GM19240 (cell line): ENCODE data around the gene GABRG3.

Experiments
- DNase-seq: peaks from one replicate; pipeline ENCODE4 v3.0.0; 2011; ENCODE audit warnings: low spot score; ENCODE audit not compliant: insufficient read length

Gene GABRG3

DNA sequence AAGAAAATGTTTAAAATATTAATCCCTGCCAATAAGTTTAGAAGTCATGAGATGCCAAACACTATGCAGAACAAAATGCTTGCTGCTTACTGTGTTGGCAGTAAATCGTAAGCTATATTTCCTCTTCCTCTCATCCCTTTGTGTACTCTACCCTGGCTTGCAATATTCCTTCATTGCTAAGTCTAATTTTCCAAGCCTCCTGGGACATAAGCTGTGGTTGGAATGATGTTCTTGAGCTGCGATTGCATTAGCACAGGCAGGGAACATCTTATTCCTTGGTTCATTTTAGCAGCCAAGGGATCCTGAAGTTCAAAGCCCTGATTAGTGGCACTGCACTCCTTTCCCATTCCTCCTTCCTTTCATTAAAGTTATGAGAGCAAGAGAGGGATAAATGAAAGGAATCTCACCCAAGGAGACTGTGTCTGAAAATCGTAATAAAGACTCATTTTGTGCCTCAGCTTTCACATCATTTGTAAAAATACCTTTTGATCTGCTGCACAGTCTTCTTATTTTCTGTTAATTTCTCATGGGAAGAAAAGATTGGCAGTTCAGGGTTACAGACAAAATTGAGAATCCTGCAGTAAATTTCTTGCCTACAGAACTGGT is 592.9 kb downstream of the GABRG3 start:
- DNase-seq: no peak

DNA sequence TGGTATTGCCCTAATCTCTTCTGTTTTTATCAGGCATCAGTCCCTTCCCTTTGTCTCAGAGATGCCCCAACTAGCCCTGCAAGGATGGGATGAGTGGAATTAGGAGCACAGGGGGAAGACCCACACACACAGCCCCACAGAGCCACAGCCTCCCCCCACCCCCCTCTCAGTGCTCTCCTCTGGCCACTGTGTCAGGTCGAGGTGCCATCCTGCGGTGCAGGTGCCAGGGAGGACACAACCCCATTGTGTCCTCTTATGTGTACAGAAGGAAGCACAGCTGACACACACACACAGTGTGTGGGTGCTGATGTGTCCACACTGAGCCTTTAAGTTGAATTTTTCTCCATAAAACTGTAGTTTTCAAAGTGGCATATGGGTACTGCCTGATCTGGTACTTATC is 593.7 kb downstream of the GABRG3 start:
- no peak for DNase-seq

DNA sequence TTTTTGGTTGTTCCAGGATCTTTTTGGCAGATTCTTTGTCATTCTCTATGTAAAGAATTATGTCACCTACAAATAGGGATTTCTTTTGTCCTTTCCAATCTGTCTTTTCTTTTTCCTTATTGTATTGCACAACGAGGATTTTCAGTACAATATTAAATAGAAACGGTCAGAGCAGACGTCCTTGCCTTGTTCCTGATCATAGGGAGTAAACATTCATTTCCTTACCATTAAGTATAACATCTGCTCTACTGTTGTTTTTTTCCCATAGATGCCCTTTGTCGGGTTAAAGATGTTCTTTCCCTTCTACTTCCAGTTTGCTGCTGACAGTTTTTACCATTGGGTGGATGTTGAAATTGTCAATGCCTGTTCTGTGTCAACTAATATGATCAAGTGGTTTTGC is 599.8 kb downstream of the GABRG3 start:
- DNase-seq: no peak

DNA sequence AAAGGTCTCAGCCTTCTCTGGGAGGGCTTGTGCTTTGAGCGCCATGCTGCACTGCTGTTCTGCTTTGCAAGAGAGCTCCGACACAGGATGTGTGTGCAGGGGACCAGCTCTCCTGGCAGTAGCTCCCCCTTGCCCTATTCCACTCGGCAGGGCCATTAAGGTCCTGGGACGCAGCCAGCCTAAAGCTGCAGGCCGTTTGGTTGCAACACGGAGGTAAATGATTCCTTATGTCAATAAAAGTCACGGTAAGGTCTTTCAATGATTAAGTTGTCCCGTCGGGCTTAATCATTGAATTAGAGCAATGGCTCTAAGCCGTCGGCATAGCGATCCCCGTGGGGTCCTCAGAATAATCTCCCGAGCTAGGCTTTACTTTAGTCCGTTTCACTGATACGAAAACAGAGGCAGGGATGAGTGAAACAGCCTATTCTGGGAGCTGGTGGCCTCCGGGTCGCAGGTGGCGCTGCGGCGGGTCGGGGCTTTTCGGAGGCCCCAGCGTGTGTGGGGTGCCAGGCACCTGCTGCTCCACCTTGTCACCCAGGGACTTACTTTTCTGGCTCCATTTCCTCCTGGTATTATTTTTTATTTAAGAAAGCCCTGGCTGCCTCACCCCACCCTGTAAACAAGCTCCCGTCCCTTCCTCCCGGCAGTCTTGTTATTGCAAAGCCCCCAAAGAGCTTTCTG is 603.0 kb downstream of the GABRG3 start:
- DNase-seq: no peak

DNA sequence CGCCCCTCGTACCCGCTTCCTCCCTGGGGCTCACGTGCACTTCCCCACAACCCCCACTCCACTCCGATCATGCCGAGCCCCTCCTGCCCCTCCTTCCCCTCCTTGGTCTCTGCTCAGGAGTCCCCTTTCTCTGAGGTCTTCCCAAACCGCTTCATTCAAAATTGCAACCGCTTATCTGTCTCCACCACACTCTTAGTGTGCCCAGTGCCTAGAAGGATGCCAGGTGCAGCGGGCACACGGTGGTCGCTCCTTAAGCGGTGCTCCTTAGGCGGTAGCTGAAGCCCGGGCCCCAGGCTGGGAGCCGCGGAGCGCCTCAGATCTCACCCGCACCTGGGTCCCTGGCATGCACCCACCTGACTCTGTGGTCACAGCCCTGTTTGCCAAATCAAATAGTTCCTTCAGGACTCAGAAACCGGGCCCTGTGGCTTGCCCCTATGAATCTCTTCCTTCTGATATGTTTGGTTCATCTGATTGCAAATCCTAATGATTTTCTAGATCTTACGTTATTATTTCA is 603.6 kb downstream of the GABRG3 start:
- no peak for DNase-seq

- no peak for DNase-seq
These were observed 604.5 kb downstream of the GABRG3 start for GRCh38 chr15:27575521-27575920.

DNA sequence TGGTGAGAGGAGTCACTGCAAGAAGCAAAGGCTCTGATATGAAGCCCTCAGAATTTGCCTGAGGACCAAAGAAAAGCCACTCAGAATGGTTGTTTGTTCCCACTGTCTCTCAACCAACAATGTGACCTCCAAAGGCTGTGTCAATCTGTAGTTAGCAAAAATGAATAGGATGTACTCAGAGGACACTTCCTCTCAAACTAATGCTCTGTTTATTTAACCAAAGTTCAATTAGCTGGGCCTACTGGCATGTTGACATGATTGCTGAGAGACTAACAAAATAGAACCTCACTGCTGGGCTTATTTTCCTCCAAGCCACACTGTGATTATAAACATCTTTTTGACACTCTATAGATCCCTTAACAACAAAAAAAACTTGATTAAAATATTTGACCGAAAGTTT is 605.6 kb downstream of the GABRG3 start:
- no peak for DNase-seq

- no peak for DNase-seq
These were observed 608.8 kb downstream of the GABRG3 start for GRCh38 chr15:27579738-27580137.

DNA sequence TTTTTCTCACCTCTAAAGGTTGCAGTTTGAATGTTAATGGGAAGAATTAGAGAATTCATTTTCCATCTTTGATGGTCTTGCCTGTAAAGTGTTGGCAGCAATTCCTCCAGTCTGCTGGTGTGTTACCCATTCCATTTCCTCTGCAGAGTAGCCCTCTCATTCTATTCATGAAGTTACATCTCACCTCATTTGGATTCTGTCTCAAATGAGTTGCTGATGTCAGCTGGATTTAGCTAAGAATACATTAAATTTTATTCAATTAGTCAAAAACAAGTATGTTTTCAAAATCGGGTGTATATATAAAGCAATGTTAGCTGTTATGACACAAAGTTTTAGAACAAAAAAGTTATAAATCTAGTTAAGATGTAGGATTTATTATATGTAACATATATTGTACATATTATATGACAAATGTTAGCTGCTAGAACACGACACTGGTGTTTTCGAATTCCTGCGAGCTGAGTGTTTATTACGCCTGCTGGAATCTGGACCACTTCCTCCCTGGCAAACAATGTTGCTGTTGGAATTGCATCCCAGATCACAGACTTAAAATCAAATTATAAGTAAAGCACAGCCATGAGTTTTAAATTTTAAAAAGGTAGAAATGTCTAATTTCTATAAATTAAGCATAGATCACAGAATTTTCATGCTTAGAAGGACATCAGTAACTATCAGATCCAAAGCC is 611.9 kb downstream of the GABRG3 start:
- DNase-seq: no peak

DNA sequence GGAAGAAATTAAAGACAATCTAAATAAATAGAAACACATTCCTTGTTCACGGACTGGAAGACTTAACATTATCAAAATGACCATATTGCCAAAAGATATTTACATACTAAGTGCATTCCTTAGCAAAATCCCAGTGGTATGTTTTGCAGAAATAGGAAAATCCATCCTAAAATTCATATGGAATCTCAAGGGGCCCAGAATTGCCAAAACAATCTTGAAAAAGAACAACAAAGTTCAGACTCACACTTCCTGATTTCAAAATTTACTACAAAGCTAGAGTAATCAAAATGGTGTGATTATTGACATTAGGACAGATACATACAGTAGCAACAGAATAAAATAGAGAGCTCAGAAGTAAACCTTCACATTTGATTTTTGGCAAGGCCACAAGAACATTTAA is 612.7 kb downstream of the GABRG3 start:
- DNase-seq: no peak

GRCh38 chr15:27585041-27585640 is 614.2 kb downstream of the GABRG3 start:
- no peak for DNase-seq

GRCh38 chr15:27587810-27588209 is 616.8 kb downstream of the GABRG3 start:
- no peak for DNase-seq

DNA sequence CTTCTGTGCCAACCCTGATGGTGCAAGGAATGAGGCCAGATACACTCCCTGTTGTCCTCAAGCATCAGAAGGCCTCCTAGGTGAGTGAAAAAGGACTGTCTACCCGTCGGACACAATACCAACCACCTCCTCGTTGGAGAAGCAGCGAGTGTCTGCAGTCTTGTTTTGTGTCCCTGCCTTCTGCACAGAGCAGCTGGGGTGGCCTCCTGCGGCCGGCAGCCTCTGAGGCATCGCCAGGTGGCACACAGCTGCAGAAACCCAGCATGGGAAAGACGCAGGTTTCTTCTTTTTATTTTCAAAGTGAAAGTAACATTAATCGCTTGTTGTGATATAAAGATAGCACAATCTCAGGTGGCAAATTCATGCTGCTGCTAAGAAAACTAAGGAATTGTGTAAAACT is 618.3 kb downstream of the GABRG3 start:
- DNase-seq: no peak

- no peak for DNase-seq
These were observed 618.8 kb downstream of the GABRG3 start for GRCh38 chr15:27589782-27590181.
